HG02840 (cell line): ENCODE results near the gene TARBP1.
"Not testable (repeated sequence)": the region's sequence is repeated elsewhere in the genome, so short reads cannot be mapped to it uniquely, and the experiment has no call there.

ENCODE experiments used
- ATAC-seq: cut with Tn5 transposase; IDR thresholded peaks from one replicate; pipeline ENCODE4 v1.9.1; 2021; ENCODE audit warnings: mild to moderate bottlenecking, moderate library complexity, moderate number of reproducible peaks; ENCODE audit not compliant: unreplicated experiment, low FRiP score

TARBP1 gene

DNA sequence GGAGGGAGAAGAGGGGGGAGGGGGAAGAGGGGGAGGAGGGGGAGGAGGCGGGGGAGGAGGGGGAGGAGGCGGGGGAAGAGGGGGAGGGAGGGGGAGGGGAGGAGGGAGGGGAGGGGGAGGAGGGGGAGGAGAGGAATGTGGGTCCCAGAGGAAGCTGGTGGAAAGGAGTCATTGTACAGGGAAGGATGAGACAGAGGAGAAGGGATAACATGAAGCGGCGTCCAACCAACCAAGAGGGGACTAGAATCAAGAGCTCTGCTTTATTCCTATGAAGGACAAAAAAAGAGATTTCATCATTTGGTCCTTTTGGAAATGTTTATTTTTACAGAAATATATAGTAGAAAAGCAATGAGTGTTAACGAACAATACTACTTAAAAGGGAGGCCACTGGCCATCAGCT, 81.2 kb downstream of the TARBP1 start:
- no peak for ATAC-seq

DNA sequence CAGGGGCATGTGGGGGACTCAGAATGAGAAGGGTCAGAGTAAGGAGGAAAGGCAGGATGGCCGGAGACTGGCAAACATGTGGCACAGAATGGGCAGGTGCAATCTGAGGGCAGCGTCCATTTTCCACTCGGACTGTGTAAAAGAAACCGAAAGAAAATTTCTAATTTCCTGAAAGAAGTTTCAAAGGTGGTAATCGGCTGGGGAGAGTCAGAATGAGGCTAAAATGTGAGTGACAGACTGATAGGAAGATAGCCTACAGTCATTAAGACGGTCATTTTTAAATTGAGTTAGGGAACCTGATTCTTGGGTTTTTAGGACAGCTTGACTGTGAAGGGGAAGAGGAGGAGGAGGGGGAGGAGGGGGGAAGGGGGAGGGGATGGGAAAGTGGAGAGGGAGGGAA, 82.1 kb downstream of the TARBP1 start:
- ATAC-seq, result no peak

DNA sequence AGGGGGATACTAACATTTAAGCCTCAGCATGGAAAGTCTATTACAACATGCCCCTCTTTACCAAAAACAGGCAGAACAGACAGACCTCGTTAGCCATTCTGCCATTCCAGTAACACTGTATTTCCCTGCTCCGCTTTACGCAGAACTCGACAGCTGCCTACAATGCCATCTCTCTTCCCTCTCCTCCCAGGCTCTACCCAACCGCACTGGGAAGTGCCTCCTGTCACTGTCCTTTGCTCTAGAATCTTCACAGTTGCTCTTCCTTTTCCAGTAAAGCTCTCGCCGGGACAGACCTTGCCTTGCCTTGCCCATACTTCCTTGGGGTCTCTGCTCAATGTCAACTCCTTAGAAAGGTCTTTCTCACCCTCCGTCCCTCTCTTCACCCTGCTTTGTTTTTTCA, 82.9 kb downstream of the TARBP1 start:
- ATAC-seq, result no peak

DNA sequence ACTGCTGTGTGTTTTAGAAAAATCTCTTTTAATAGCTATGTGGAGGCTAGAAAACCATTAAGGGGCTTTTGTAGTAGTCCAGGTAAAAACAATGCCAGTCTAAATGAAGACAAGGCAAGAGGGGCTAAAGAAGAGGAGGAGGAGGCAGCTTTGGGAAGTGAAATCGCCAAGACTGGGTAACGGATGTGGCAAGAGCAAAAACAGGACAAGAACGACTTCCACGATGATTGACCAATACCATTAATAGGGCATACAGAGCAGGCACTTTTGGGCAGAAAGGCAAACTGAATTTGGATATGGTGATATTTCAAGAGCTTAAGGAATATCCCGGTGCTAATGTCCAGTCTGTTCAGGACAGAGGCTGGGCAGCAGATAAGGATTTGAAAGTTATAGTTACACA, 83.7 kb downstream of the TARBP1 start:
- no peak for ATAC-seq

DNA sequence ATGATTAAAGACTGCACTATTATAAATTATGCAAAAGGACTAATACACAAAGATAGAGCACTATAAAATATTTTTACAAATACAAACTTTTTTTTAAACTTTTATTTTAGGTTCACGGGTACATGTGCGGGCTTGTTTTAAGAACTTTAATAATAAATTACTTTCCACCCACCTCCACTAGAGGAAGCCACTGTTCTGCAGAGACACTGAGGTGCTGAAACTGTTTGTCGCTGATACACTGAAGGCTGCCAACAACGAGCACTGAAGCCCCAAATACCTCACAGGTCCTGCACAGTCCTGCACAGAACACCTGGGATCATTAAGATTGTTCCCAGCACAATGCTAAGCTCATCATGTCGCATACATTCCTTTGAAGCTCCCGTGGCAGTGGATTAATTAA, 85.8 kb downstream of the TARBP1 start:
- ATAC-seq, result no peak

DNA sequence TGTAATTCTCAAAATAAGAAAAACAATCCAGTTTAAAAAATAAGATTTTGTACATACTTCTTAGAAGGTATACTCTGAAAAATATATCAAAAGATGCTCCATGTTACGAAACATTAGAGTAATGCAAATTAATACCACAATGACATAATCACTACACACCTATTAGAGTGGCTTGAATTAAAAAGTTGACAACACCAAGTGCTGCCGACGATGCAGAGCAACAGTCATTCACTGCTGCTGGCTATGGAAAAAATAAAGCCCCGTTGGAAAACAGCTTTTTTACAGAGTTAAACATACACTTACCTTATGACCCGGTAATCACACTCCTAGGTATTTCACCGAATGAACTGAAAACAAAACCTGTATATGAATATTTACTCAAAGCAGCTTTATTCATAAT, 90.9 kb downstream of the TARBP1 start:
- ATAC-seq, result no peak

DNA sequence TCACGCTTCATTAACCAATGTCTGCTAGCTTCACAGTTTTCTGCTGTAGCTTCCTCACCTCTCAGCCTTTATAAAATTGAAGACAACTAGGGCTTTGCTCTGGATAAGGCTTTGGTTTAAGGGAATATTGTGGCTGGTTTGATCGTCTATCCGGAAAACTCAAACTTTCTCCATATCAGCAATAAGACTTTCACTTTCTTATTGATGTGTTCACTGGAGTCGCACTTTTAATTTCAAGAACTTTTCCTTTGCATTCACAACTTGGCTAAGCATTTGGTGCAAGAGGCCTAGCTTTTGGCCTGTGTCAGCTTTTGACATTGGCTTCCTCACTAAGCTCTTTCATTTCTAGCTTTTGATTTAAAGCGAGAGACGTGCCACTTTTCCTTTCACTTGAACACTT, 92.9 kb downstream of the TARBP1 start:
- ATAC-seq, result no peak

DNA sequence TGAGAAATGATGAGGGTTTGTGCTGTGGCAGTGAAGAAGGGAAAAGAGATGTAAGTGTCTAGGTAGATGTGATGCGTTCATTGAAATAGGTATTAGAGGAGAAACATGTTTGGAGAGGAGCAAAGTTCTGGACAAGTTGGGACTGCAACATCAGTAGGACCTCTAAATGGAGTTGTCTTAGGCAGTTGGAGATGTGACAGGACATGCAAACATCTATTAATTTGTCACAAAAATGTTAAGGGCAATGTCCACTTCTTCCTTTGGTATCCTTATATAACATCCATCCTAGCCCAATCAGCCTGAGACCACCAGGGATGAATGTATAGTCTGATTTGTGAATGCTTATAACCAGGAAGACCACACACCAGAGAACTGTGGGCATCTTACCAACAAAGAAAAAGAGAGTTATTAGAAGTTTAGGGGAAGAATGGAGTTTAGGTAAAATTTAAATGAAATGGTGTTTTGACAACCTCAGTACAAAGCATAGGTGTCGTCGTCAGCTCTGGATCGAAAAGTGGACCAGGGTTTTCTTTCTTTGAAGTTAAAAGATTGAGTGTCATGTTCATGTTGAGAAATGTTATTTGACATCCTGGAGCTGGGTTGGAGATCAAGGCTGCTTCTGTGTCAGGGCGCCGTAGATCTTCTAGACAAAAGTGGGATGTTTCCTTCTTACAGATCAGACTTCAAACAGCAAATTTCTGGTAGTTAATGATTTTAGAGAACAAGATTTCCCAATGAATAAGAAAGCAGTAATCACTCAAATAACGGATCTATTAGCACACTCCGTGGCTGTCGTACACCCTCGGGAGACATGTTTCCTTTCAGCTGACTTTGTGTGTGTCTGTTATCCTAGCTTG, 97.1 kb downstream of the TARBP1 start:
- no peak for ATAC-seq

DNA sequence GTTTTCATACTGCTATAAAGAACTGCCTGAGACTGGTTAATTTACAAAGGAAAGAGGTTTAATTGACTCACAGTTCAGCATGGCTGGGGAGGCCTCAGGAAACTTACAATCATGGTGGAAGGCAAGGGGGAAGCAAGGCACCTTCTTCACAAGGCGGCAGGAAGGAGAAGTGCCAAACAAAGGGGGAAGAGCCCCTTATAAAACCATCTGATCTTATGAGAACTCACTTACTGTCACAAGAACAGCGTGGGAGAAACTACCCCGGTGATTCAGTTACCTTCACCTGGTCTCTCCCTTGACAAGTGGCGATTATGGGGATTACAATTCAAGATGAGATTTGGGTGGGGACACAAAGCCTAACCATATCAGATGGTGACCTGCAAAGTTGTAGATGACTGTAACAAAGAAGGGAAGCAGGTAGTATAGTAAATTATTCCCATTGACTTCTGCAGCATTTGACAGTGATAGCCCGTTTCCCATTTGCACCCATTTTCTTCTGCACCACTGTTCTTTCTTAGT, 99.3 kb downstream of the TARBP1 start:
- ATAC-seq, result not testable (repeated sequence)

DNA sequence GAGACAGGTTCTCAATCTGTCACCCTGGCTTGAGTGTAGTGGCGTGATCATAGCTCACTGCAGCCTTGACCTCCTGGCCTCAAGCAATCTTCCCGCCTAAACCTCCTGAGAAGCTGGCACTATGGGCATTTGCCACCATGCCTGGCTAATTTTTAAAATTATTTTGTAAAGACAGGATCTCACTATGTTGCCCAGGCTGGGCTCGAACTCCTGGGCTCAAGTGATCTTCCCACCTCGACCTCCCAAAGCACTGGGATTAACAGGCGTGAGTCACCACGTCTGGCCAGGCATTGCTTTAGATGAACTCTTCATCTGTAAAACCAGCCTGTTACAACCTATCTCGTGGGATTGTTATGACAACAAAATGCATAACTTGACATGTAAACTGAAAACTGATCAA, 103.3 kb downstream of the TARBP1 start:
- ATAC-seq, result no peak

DNA sequence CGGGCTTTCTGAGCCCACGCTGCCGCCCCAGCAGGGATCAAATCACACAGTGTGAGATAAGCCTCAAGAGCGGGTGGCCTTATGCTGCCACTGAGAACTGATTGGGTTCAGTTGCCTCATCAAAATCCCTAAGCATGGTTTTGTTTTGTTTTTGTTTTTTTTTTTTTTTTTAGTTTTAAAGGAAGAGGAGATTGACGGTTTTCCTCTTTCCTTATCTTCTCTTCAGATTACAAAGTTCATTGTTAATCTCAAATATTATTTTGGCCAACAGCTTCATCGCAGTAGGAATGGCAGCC, 105.1 kb downstream of the TARBP1 start:
- ATAC-seq, result peak; percentile 22

DNA sequence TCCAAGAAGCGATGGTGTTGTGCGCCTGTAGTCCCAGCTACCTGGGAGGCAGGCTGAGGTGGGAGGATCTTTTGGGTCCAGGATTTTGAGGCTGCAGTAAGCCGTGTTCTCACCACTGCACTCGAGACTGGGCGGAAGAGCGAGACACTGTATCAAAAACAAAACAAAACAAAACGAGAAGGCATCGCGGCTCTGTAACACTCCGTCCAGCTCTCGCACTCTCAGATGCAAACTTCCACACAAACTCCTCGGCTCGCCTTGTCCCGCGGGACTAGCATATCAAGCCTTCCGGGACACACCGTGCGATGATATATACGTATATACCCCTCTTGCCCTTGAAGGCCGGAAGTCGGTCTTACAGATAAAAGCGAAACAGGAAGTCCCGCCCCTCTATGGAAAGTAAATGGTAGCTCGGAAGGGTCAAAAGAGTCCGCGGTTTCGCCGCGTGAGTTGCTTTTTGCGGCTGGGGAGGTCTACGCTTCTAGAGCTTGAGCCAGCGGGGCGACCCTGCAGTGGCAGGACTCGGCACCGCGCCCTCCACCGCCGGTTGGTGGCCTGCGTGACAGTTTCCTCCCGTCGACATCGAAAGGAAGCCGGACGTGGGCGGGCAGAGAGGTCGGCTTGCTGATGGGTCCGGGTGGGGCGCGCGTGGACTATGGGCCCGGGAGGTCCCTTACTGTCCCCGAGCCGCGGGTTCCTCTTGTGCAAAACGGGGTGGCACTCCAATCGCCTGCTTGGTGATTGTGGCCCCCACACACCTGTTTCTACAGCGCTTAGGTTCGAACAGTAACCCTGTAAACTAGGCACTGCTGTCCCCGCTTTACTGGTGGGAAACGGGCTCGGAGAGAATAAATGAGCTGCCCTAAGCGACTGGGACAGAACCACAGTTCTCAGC, 105.7 kb downstream of the TARBP1 start, which contains the start of gene COA6:
COA6 (plus strand) TSS at position 393 of the 895 bp plus-strand sequence; CDS start at position 404, 11 bp downstream.
- peak; percentile 94 for ATAC-seq

DNA sequence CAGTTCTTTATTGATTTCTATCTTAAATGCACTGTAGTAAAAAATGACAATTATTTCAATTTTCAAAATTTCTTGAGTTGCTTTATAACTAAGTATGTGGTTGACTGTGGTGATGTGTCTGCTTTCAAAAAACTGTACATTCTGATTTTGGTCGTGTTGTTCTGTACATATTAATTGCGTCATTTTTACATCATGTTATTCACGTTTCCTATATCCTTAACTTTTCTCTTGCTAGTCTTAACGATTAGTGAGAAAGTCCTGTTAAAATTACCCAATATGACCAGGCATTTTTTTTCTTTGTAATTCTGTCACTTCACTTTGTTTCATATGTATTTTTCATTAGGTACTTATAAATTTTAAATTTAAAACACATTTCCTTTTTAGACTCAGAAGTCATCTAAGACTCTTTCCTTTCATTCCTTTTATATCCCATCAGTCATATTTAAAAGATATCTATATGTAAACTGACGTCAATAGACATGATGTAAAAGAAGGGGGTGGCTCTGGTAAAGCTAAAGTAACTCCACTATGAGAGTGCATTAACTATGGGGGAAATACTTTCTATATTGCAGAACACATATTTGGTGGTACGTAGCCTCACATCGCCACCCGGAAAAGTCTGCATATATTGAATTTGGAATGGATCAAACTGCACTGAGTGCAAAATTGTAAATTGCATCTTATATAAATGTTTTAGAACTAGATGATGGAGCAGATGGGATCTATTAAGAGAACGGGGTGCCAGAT, 106.8 kb downstream of the TARBP1 start:
- no peak for ATAC-seq

DNA sequence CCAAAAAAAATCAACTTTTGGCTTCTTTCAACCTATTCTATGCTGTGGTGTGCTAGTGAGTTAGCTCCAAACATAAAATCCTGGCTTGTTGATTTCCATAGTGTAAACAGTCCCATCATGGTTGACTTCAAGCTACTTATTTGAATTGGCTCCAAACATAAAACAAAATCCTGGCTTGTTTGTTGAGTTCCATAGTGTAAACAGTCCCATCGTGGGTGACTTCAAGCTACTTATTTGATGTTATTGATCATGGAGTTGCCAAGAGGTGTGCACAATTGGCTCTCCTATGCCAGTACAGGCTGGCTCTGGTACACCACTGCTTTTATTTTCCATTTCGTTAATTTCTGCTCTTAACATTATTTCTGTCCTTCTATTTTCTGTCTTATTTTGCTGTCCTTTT, 107.6 kb downstream of the TARBP1 start:
- no peak for ATAC-seq

DNA sequence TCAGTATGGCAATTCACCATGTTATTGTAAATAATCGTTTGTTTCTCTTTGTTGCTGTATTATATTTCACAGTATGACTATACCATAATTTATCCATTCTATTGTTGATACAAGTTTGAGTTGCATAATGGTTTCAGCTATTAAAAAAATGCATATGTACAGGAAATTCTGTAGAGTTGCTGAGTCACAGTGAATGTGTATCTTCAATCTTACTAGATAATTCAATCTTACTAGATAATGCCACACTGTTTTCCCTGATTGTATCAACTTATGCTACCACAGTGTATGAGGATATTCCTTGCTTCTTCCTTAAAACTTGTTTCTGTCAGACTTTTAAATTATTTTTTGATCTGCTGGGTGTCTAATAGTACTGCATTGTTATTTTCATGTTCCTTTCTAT, 109.2 kb downstream of the TARBP1 start:
- no peak for ATAC-seq

DNA sequence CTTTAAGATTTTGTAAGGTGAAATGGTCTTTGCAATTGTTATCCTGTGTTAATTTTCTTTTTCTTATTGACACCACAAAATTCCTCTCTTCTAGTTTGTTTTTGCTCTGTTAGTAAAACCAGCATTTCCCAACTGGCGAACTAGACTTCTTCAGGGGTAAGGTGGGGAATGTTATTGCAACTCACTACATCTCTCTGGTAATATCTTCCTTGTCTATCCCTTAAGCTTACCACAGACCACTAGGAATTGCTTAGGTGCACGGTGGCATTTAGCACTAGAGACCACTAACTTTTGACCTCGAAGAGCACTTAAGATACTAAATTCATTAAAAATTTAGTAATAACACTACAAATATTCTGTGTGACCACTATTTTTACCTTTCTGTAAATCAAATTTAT, 109.9 kb downstream of the TARBP1 start:
- ATAC-seq, result no peak

DNA sequence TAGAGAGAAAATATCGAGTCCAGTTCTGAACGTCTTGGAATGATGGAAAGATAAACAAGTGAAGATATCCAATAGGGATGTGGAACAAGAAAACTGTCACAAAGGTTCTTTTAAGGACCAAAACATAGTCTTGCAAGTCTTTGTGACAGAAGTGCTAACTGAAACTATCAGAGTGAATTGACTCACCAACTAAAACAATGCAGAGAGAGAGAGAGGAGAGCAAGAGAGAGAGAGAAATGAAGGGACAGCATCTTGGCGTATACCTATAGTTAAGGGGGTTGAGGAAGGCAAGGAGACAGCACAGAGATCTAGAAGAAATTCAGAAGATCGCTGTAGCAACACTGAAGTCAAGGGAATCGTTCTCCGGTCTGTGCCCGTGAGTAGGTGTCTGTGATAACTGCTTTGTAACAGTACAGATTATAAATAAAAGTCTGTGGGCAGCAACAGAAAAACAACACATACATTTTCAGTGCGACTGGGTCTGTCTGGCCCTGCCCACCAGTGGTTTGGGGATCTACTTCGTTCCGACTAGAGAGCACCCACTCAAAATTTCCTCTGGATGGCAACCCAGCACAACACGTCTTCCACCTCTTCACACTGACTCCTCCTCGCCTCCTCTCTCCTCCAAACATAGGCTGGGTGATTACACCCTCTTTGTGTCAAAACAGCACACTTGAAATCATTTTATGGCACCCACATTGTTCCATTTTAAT, 110.5 kb downstream of the TARBP1 start:
- no peak for ATAC-seq

DNA sequence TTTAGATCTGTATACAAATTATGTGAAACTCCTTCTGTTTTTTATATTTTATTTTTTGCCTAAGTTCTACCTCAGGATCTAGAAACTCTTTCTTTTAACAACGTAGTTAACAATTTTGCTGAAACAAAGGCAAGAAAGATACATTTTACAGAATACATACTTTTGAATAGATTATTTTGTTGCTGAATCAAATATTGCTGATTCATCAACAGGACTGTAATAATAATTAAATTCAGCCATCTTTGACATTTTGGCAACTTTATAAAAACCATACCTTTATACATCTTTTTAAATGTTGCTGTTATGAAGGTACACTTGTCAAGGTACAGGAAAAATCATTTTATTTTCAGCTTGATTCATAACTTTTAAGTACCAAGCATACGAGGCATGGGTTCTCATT, 116.4 kb downstream of the TARBP1 start:
- no peak for ATAC-seq

DNA sequence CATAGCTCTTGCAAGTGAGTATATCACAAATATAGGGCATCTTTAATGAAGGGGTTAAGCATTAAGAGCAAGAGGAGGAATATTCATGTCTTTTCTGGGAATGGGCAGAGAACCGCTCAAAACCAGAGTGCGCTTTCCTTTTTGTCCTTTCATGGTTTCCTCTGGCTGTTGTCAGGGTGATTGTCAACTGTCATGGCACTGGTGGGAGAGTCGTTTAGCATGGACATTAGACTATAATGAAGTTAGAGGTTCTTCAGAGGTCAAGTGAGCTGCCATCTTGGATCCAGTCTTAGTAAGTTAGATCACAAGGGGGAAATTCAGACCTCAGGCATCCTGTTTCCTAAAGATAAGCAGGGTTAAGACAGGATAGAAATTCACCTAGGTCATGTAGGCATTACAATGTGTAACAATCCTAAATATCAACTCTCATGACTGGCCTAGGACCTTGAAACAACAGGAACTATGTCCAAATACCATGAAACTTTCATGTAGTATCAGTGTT, 117.8 kb downstream of the TARBP1 start:
- ATAC-seq, result no peak

DNA sequence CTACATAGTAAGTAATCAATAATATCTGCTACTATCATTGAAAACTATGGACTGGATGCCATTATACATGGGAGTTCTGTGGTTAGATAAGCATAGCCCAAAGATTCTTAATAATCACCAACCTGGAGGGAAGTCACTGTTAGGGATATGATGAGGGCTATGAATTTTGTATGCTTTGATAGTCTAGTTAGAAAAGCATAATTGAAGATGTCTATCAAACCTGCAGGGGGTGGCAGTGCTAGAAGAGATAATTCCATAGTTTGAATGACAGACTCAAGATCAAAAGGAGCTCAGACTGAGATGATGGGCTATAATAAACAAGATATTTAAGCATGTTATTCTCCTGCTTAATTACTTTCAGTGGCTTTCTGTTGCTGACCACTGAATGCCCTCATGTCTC, 121.1 kb downstream of the TARBP1 start:
- no peak for ATAC-seq
